HEK293 (cell line): ENCODE data around the gene EARS2.

ENCODE experiments used
- KLF7 ChIP-seq: fragments of 450-650 bp; formaldehyde crosslinking; IDR thresholded peaks from 2 replicates; pipeline ENCODE4 v1.5.1; 2016; ENCODE audit warnings: missing biosample characterization, missing genetic modification characterization, borderline replicate concordance
- PRDM1 ChIP-seq: fragments of 450-650 bp; formaldehyde crosslinking; IDR thresholded peaks from 2 replicates; pipeline ENCODE4; 2016; ENCODE audit warnings: missing biosample characterization, missing genetic modification characterization
- SALL2 ChIP-seq: fragments of 450-650 bp; formaldehyde crosslinking; IDR thresholded peaks from 2 replicates; pipeline ENCODE4 v1.5.0; 2017; ENCODE audit warnings: missing biosample characterization, mild to moderate bottlenecking, missing genetic modification characterization, borderline replicate concordance
- SP2 ChIP-seq: fragments of 450-650 bp; formaldehyde crosslinking; IDR thresholded peaks from 2 replicates; pipeline ENCODE4 v1.5.1; 2016; ENCODE audit warnings: missing biosample characterization, missing genetic modification characterization
- ZBTB17 ChIP-seq: fragments of 450-650 bp; formaldehyde crosslinking; IDR thresholded peaks from 2 replicates; pipeline ENCODE4 v1.5.1; 2016; ENCODE audit warnings: missing biosample characterization, missing genetic modification characterization
- ZBTB20 ChIP-seq: fragments of 450-650 bp; formaldehyde crosslinking; IDR thresholded peaks from 2 replicates; pipeline ENCODE4 v1.5.1; 2016; ENCODE audit warnings: missing biosample characterization, missing genetic modification characterization
- ZBTB49 ChIP-seq: fragments of 450-650 bp; formaldehyde crosslinking; IDR thresholded peaks from 2 replicates; pipeline ENCODE4 v1.5.1; 2016; ENCODE audit warnings: missing biosample characterization, missing genetic modification characterization, low read depth
- ZFP69B ChIP-seq: fragments of 450-650 bp; formaldehyde crosslinking; IDR thresholded peaks from 2 replicates; pipeline ENCODE4 v1.5.1; 2016; ENCODE audit warnings: missing biosample characterization, missing genetic modification characterization
- ZNF121 ChIP-seq: fragments of 450-650 bp; formaldehyde crosslinking; IDR thresholded peaks from 2 replicates; pipeline ENCODE4 v1.5.1; 2016; ENCODE audit warnings: missing biosample characterization, missing genetic modification characterization
- ZNF132 ChIP-seq: fragments of 450-650 bp; formaldehyde crosslinking; IDR thresholded peaks from 2 replicates; pipeline ENCODE4 v1.5.1; 2017; ENCODE audit warnings: missing biosample characterization, missing genetic modification characterization, borderline replicate concordance
- ZNF138 ChIP-seq: fragments of 450-650 bp; formaldehyde crosslinking; IDR thresholded peaks from 2 replicates; pipeline ENCODE4 v1.5.1; 2016; ENCODE audit warnings: missing biosample characterization, missing genetic modification characterization, borderline replicate concordance
- ZNF140 ChIP-seq: fragments of 450-650 bp; formaldehyde crosslinking; IDR thresholded peaks from 2 replicates; pipeline ENCODE4 v1.5.1; 2016; ENCODE audit warnings: missing biosample characterization, missing genetic modification characterization
- ZNF155 ChIP-seq: fragments of 450-650 bp; formaldehyde crosslinking; IDR thresholded peaks from 2 replicates; pipeline ENCODE4 v1.5.1; 2016; ENCODE audit warnings: missing biosample characterization, missing genetic modification characterization
- ZNF16 ChIP-seq: fragments of 450-650 bp; formaldehyde crosslinking; IDR thresholded peaks from 2 replicates; pipeline ENCODE4 v1.5.1; 2016; ENCODE audit warnings: low read depth, missing biosample characterization, missing genetic modification characterization
- ZNF184 ChIP-seq: fragments of 450-650 bp; IDR thresholded peaks from 2 replicates; pipeline ENCODE4 v1.5.1; 2018; ENCODE audit warnings: missing biosample characterization, mild to moderate bottlenecking, missing genetic modification characterization
- ZNF350 ChIP-seq: fragments of 450-650 bp; formaldehyde crosslinking; IDR thresholded peaks from 2 replicates; pipeline ENCODE4 v1.5.0; 2017; ENCODE audit warnings: missing biosample characterization, mild to moderate bottlenecking, missing genetic modification characterization
- ZNF37A ChIP-seq: fragments of 450-650 bp; IDR thresholded peaks from 2 replicates; pipeline ENCODE4 v1.5.1; 2018; ENCODE audit warnings: missing biosample characterization, missing genetic modification characterization
- ZNF391 ChIP-seq: fragments of 450-650 bp; formaldehyde crosslinking; IDR thresholded peaks from 2 replicates; pipeline ENCODE4 v1.5.1; 2016; ENCODE audit warnings: low read depth, missing biosample characterization, missing genetic modification characterization, borderline replicate concordance
- ZNF549 ChIP-seq: fragments of 450-650 bp; IDR thresholded peaks from 2 replicates; pipeline ENCODE4 v1.5.1; 2018; ENCODE audit warnings: missing biosample characterization, missing genetic modification characterization, mild to moderate bottlenecking, inconsistent platforms, moderate library complexity
- ZNF596 ChIP-seq: fragments of 450-650 bp; IDR thresholded peaks from 2 replicates; pipeline ENCODE4 v1.5.0; 2018; ENCODE audit warnings: missing biosample characterization, mild to moderate bottlenecking, missing genetic modification characterization, moderate library complexity
- ZNF600 ChIP-seq: fragments of 450-650 bp; formaldehyde crosslinking; IDR thresholded peaks from 2 replicates; pipeline ENCODE4 v1.5.1; 2016; ENCODE audit warnings: missing biosample characterization, missing genetic modification characterization
- ZNF621 ChIP-seq: fragments of 450-650 bp; formaldehyde crosslinking; IDR thresholded peaks from 2 replicates; pipeline ENCODE4 v1.5.1; 2017; ENCODE audit warnings: missing biosample characterization, missing genetic modification characterization
- ZNF629 ChIP-seq: fragments of 450-650 bp; formaldehyde crosslinking; IDR thresholded peaks from 2 replicates; pipeline ENCODE4 v1.5.1; 2017; ENCODE audit warnings: missing biosample characterization, missing genetic modification characterization
- ZNF639 ChIP-seq: fragments of 450-650 bp; formaldehyde crosslinking; IDR thresholded peaks from 2 replicates; pipeline ENCODE4 v1.5.1; 2016; ENCODE audit warnings: missing biosample characterization, missing genetic modification characterization
- ZNF654 ChIP-seq: fragments of 450-650 bp; formaldehyde crosslinking; IDR thresholded peaks from 2 replicates; pipeline ENCODE4 v1.5.1; 2016; ENCODE audit warnings: low read depth, missing biosample characterization, missing genetic modification characterization
- ZNF768 ChIP-seq: fragments of 450-650 bp; formaldehyde crosslinking; IDR thresholded peaks from 2 replicates; pipeline ENCODE4 v1.5.1; 2018; ENCODE audit warnings: missing biosample characterization, mild to moderate bottlenecking, missing genetic modification characterization
- ZNF791 ChIP-seq: fragments of 450-650 bp; formaldehyde crosslinking; IDR thresholded peaks from 2 replicates; pipeline ENCODE4 v1.5.1; 2016; ENCODE audit warnings: missing biosample characterization, missing genetic modification characterization
- ZSCAN16 ChIP-seq: fragments of 450-650 bp; formaldehyde crosslinking; IDR thresholded peaks from 2 replicates; pipeline ENCODE4 v1.5.1; 2016; ENCODE audit warnings: missing biosample characterization, missing genetic modification characterization
- TF ChIP-seq, protein P1 (sequence below): fragments of 450-650 bp; formaldehyde crosslinking; IDR thresholded peaks from 2 replicates; pipeline ENCODE4 v1.5.1; 2016; ENCODE audit warnings: missing biosample characterization, missing genetic modification characterization, borderline replicate concordance

EARS2 gene

DNA sequence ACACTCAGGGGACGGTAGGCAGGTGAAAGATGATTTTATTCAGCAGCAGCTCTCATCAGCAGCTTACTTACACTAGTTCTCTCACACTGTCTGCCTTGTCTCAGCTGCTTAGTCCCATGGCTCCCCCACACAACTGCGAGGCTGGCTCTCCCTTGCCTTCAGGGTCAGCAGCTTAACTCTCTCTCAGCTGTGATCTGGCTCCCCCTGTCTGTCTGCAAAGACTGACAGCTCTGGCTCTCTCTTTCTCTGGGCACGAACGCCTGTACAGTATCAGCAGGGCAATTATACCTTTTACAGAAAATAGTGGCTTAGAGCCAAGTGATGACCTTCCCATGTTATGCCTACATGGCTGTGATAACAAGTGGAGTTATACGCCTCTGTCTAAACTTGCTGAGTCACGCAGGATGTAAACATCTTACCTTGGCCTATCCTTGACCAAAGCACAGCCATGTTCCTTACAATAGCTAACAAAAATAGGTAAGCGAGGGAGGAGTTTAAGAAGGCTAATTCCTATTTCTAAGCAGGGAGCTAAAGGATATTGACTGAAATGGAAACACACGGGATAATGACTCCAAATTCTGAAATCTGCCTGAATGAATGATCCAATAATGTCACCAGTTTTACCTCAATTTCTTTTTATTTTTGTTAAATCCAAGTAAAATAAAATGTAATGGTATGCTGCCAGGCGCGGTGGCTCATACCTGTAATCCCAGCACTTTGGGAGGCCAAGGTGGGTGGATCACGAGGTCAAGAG lies 40.0 kb upstream of the EARS2 start (continued):
- TF ChIP-seq ZNF639, result no peak
- no peak for TF ChIP-seq ZNF140 (tag by site-specific recombination)
- peak; percentile 66 for TF ChIP-seq ZBTB17 (tag by site-specific recombination)
- no peak for TF ChIP-seq KLF7 (tag by site-specific recombination)
- TF ChIP-seq ZNF391 (tag by site-specific recombination), result no peak
- no peak for TF ChIP-seq ZNF155
- peak; percentile 43; the same call in 1 of the 2 replicates for TF ChIP-seq ZNF600 (tag by site-specific recombination)
- TF ChIP-seq, protein P1, sequence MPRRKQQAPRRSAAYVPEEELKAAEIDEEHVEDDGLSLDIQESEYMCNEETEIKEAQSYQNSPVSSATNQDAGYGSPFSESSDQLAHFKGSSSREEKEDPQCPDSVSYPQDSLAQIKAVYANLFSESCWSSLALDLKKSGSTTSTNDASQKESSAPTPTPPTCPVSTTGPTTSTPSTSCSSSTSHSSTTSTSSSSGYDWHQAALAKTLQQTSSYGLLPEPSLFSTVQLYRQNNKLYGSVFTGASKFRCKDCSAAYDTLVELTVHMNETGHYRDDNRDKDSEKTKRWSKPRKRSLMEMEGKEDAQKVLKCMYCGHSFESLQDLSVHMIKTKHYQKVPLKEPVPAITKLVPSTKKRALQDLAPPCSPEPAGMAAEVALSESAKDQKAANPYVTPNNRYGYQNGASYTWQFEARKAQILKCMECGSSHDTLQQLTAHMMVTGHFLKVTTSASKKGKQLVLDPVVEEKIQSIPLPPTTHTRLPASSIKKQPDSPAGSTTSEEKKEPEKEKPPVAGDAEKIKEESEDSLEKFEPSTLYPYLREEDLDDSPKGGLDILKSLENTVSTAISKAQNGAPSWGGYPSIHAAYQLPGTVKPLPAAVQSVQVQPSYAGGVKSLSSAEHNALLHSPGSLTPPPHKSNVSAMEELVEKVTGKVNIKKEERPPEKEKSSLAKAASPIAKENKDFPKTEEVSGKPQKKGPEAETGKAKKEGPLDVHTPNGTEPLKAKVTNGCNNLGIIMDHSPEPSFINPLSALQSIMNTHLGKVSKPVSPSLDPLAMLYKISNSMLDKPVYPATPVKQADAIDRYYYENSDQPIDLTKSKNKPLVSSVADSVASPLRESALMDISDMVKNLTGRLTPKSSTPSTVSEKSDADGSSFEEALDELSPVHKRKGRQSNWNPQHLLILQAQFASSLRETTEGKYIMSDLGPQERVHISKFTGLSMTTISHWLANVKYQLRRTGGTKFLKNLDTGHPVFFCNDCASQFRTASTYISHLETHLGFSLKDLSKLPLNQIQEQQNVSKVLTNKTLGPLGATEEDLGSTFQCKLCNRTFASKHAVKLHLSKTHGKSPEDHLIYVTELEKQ (tag by site-specific recombination), result no peak
- no peak for TF ChIP-seq ZNF350 (tag by site-specific recombination)
- no peak for TF ChIP-seq ZNF791 (tag by site-specific recombination)
- TF ChIP-seq ZBTB49 (tag by site-specific recombination), result no peak
- TF ChIP-seq ZNF138 (tag by site-specific recombination), result no peak
- no peak for TF ChIP-seq ZNF621 (tag by site-specific recombination)
- TF ChIP-seq ZNF596 (tag by site-specific recombination), result peak; percentile 64
- no peak for TF ChIP-seq ZNF121
- TF ChIP-seq PRDM1, result peak; percentile 14; the same call in 1 of the 2 replicates
- TF ChIP-seq ZNF184, result no peak
- no peak for TF ChIP-seq SALL2 (tag by site-specific recombination)
- no peak for TF ChIP-seq ZNF37A
- TF ChIP-seq ZNF629 (tag by site-specific recombination), result no peak
- no peak for TF ChIP-seq ZNF16
- TF ChIP-seq ZNF654 (tag by site-specific recombination), result peak; percentile 32; the same call in 1 of the 2 replicates
- no peak for TF ChIP-seq ZBTB20 (tag by site-specific recombination)
- TF ChIP-seq ZNF549 (tag by site-specific recombination), result no peak
- TF ChIP-seq ZNF132 (tag by site-specific recombination), result no peak
- no peak for TF ChIP-seq ZNF768 (tag by site-specific recombination)
- no peak for TF ChIP-seq ZFP69B (tag by site-specific recombination)
- TF ChIP-seq SP2 (tag by site-specific recombination), result no peak
- TF ChIP-seq ZSCAN16 (tag by site-specific recombination), result no peak
